HG02678 (cell line): Measurements from ENCODE around the gene INPP5A.

Source experiments
- ATAC-seq: cut with Tn5 transposase; IDR thresholded peaks from one replicate; pipeline ENCODE4 v1.9.1; 2021; ENCODE audit warnings: mild to moderate bottlenecking, moderate library complexity; ENCODE audit not compliant: unreplicated experiment

The INPP5A gene

DNA sequence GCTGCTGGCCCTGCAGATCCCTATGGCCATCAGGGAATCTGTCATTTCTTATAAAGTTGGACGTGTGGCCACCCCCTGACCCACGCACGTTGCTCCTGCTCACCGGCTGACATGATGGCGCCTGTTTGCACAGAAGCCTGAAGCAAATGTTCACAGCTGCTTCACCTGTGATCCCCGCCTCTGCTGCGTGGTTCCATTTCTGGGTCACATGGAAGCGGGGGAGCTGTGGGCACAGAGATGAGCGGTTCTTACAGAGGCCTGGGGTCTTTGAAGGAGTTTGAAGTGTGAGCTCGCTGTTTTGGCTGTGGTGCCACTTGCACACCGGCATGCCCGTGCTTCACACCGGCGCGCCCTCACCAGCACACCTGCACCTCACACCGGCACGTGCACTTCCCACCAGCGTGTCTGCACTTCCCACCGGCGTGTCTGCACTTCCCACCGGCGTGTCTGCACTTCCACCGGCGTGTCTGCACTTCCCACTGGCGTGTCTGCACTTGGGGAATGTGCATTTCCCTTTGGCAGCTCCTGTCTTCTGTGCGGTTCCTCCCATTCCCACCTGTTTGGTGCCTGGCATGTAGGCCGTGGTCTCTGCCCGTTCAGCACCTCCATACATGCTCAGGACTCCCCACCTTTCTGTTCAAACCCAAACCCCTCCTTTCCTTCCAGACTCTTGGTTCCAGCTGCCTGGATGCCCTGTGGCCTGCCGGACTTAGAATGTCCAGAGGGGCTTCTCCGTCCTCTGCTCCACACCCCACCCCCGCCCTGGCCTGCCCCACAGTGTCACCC lies 86.7 kb downstream of the INPP5A start:
- ATAC-seq = no peak

DNA sequence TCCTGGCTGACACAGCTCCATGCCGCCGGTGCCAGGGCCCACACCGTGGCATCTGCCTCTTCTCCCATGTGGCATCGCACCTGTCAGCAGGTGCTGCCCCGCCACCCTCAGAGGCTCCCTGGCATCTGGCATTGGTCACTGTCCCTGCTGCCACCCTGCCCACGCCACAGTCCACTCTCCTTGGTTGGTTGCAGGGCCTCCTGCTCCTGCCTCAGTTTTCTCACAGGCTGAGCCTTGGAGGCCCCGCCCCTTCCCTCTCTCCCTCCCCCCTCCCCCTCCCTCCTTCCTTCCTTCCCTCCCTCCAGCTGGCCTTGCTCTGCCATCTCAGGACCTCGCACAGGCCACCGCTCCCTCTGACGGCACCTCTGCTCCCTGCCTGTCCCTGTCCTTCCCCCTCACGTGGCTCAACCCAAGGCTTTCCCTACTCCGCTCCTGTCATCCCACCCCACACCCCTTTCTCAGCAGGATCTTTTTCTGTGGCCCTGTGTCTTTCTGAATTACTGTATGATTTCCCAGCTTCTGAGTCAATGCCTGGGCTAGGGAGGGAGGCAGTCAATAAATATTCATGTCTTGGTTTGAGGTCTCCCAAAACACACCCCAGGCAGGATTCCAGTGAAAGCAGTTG lies 87.4 kb downstream of the INPP5A start:
- ATAC-seq = no peak

DNA sequence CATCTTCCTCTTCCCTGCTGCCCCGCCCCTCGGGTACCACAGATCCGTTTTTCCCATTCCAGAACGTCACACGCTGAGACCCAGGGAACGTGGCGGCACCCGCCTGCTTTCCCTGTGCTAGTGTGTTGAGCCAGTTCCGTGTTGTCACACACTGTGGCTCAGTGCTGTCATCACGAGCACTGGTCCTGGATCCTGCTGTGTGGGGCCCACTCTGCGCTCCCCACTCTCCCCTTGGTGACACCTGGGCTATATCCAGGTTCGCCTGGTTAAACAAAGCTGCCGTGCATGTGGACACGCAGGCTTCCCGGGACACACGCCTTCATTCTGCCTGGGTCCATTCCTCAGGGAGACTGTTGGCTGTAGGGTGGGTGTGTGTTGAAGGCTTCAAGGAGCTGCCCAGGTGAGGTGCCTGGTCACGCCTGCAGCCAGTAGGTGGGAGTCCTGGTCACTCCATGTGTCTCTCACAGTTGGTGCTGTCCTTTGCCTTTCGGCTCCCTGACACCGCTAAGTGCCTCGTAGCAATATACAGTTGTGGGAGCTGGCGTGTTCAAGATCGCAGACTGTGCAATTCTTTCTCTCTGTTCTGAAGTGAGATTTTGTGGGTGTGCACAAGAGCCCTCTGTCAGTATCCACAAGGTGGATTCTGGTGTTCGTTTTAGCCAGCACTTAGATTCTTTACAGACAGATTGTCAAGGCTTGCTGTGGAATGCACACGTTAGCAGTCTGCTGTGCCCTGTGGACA lies 88.6 kb downstream of the INPP5A start:
- no peak for ATAC-seq

DNA sequence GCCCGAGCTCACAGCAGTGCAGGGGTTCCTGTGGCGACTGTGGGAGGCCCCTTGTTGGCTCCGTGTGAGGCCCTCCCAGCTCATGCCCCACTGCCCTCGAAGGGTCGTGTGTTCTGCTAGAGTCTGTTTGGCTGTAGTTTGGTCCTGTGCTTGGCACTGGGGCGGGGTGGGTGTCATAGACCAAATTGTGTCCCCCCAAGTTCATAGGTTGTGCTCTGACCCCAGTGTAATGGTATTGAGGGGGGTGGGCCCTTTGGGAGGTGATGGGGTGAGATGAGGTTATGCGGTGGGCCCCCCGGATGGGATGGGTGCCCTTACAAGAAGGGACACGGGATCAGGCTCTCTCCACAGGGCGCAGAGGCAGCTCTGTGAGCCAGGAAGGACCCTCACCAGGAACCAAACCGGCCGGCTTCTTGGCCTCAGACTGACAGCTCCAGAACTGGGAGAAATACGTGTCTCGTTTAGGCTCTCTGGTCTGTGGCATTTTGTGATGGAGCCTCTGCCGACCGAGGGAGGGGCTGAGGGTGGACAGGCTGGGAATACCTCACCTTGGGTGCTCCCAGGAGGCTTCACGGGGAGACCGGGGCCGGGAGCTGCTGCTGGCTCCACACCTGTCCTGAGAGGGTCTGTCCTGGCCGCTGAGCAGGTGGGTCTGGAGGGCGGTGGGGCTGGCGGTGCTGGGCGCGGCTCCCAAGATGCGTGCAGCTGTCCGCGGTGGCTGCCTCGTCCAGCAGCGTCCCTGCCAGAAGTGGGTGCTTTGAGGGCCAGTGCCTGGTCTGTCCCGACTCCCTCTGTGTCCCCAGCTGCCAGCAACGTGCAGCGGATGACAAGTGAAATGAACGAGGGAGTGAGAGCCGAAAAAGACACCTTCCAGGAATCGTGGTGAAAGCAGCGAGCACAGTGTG lies 89.4 kb downstream of the INPP5A start:
- no peak for ATAC-seq

DNA sequence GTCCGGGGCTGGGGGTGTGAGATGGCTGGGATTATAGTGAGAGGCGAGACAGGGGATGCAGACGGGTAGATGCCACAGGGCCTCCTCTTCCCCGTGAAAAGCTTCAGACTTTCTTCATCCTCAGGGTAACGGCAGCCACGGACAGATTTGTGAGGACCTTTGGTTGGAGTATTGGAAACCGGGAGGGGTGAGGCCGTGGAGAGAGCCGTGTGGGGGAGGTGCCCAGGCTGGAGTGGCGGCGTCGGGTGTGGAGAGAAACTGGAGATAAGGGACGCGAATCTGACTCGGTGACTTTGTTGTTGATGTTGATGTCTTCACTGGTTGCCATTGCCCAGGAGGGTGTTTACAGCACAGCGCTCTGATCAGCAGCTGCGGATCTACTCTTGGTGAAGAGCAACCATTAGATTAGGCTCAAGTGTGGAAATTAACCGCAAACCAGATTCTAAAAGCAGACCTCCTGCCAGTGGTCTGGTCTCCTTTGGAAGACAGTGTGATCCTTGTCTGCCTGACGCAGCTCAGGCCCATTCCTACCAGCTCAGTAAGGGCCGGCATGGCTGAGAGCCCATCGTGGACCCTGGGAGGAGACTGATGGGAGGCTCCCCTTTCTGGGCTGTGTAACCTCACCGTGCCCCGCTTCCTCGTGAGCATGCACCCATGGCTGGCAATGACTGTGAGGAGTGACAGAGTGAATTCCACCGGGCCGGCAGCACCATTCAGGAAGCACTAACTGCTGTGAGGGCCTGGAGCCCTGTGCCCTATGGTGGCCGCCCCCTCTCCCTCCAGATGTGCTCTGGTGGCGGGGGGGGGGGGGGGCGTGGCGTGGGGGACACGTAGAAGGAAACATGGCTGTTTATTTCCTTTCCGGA lies 90.3 kb downstream of the INPP5A start:
- ATAC-seq = no peak

DNA sequence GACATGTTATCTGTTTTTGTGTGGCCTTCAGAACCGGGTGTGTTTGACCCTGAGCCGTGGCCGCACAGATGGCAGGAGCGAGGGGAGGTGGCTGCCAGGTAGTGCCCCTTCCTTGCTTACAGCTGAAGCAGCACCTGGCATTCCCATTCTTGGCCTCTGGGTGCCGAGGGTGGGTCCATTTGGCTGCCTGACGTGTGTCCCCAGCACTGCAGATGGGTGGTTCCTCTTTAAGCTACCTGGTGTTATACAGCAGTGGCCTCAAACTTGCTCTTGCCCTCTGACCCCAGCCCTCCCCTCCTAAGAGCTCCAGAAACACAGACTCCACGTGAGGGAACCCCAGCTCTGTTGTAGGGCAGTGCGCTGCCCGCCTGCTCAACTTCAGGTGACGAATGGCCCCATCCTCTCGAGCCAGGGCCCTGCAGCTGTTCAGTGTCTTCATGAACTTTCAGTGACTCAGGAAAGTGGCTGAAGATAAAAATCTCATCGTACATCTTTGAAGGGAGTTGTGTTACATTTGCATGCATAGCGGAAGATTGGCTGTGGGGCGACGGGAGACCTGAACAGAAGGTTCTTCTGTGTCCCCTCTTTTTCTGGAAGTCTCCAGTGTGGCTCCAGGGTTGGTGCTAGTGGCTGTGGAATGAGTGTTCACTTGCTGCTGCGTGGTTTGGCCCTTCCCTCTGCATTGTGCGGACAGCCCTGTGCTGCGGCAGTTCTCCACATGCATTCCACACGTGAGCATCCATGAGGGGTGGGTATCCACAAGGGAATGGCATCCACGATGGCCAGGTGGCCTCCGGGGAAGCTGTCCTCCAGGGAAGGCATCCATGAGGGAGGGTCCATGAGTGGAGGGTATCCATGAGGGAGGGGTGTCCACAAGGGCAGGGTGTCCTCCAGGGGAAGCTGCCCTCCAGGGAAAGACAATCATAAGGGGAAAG lies 91.6 kb downstream of the INPP5A start:
- no peak for ATAC-seq

DNA sequence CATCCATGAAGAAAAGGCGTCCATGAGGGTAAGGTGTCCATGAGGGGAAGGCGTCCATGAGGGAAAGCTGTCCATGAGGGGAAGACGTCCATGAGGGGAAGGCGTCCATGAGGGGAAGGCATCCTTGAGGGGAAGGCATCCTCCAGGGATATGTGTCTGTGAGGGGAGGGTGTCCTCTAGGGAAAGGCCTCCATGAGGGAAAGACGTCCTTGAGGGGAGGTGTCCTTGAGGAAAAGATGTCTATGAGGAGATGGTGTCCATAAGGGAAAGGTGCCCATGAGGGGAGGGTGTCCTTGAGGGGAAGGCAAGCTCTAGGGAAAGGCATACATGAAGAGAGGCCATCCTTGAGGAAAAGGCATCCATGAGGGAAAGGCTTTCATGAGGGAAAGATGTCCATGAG lies 92.6 kb downstream of the INPP5A start:
- ATAC-seq = no peak

DNA sequence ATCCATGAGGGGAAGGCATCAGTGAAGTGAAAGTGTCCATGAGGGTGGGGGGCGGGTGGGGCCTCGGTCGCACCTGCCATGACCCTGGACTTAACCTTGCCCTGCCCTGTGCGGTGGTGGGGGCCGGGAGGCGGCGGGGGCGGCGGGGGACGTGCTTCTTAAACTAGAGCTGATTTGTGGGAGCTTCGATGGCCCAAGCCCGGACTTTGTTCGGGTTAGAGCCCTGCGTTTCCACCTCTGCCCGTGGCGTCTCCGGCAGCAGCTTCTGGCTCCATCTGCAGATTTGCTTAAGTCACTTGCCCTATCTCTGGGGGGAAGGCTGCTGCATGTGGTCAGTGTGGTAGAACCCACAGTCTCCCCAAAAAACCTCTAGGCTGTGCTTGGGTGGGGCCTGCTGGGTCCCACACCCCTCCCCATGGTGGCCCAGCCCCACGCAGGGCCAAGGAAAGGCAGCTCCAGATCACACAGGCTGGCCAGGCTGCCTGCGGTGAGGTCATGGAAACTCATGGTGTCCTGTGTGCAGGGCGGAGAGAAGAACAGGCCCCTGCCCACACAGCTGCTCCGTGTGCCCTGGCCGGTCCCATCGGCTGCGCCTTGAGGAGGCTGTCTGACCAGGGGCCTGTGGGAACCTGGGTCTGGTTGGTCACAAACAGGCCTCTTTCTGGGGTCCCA lies 93.2 kb downstream of the INPP5A start:
- ATAC-seq = no peak

DNA sequence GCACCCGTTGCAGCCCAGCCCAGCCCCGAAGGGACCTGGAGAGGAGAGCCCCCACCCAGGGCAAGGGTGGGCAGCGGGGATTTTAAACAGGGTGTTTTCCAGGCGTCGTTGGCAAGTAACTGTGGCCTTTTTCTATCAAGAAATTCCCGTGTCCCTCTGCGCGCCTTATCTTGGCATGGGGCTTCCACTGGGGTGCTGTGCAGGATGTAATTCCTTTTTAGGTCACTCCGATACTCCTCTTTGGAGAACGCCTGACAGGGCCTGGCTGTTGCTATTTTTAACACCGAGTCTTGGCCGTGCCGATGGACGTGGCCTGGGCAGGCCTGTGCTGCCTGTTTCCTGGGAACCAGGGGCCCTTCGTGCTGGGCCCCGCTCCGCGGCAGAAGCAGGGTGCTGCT lies 93.8 kb downstream of the INPP5A start:
- ATAC-seq = no peak

DNA sequence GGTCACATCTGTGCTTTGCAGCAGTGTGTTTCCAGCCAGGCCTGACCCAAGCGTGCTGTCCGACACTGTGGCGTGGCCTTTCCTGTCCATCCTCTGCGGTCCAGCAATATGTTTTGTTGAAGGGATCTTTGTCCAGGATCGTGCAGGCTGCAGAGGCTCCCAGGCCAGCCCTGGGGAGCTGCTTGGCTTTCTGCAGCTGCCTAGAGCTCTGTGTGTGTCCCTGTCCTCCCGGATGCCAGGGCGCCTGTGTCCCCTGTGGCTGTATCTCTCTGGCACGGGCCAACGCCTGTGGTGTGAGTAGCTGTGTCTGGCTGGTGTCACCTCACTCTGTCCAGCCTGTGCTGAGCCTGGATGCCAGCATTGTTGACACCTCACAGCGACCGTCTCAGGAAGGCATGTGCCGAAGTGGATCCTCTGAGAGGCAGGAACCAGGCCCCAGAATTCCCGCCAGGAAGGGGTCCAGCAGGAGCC lies 94.5 kb downstream of the INPP5A start:
- ATAC-seq = no peak

DNA sequence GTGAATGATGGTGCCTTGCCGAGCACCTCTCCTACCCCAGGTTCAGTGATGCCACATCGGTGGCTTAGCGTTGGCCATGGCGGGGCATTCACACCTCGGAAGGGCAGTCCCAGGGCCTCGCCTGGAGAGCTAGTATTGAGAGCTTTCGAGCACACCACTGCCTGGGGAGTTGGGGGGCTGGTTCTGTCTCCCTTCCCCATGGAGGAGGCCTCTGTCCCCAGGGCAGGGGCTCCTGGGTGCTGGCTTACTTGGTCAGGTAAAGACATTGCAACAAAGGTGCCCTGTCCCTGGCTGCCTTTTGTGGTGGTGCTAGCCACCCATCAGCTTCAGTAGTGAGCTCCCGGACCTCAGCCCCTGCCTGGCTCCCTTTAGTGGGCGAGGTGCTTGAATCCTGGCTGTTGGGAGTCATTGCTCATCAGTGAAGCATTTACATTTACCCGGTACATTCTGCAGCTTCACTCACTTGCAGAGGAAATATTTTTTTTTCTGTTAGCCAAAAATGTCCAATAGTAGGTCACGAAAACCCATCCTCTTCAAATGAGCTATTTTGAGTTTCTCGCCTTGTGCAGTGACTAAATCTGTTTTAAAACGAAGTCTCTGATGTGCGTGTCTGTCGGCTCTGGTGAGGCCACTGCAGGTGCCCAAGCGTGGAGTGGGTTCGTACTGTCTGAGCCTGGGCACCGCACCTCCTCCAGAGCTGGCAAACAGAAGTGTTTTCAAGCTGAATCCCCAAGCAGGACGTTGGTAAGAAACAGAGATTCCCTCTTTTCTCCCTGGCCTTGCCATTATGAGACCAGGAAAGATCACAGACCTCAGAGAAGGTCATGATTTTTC lies 95.5 kb downstream of the INPP5A start:
- no peak for ATAC-seq

DNA sequence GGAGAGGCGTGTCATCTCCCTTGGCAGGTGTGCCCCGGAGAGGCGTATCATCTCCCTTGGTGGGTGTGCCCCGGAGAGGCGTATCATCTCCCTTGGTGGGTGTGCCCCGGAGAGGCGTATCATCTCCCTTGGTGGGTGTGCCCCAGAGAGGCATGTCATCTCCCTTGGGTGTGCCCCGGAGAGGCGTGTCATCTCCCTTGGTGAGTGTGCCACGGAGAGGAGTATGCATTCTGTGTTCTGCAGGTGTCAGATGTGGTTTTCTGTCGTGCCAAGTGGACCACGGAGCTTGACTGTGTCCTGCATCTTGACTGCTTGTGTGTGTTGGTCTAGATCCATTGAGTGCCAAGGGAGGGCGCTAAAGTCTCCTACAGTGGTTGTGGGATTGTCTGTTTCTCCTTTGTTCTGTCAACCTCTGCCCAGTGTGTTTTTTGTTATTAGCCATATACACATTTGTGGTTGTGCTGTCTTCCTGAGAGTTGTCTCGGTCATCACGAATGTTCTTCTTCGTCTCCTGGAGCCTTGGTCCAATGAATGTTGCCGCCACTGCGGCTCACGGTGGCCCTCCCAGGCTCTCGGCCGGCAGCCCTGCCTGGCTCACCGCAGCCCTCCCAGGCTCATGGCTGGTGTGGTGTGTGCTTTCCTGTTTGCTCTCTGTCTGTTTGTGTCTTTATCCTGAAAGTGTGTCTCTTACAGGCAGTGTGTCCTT lies 96.8 kb downstream of the INPP5A start:
- ATAC-seq = no peak

DNA sequence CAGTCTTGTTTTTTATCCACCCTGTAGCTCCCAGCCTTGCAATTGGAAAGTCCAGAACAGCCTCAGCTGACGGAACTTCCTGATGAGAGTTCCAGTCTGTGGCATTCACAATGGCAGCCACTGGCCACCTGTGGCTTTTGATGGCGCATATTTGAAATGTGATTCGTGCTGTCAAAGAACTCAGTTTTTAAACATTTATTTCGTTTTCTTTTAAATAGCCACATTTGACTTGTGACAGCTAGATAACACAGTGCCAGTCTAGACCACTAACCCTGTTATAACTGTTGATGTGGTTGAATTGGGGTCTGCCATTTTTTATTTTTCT lies 97.3 kb downstream of the INPP5A start:
- ATAC-seq = no peak

DNA sequence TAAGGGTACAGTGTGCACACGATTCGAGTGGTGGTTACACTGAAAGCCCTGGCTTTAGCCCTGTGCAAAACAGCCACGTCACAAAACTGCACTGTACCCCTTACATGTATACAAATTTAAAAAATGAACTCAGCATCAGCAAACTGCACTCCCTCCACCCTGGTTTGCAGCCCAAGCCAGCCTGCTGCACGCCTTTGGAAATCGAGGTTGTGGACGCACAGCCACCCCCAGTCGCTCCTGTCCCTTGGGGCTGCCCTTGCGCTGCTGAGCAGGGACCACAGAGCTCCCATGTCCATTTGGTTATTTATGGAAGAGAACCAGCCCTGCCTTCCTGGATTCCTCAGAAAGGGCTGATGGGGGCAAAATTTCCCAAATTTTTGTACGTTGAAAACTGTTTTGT lies 98.8 kb downstream of the INPP5A start:
- no peak for ATAC-seq

DNA sequence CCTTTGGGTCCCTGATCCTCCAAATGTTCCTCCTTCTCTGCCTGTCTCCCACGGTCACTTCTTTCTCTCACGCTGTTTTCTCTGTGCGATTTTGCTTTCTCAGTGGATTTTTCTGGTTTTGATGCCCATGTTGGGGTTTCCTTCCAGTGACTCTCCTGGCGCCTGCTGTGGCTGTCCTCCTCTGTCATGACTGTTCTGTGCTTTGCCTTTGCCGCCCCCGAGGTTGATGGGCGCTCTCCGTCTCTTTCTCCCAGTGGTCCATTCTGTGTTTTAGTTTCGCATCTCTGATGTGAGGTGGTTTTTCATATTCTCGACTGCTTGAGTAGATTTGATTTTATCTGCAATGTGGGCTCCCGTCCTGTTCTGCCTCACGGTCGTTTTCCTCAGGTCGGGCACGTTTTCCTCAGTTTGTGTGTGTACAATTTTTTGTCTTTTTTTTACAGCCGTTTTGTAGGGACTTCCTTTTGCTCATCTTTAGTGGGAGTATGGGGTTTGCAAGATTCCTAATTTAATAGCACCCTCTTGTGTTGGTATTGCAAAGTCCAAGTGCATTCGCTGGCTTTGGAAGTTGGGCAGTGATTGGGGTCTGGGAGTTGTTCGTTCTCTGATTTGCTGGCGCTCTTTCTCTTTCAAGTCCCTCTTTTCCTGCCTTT lies 100.0 kb downstream of the INPP5A start:
- peak; percentile 52 for ATAC-seq

DNA sequence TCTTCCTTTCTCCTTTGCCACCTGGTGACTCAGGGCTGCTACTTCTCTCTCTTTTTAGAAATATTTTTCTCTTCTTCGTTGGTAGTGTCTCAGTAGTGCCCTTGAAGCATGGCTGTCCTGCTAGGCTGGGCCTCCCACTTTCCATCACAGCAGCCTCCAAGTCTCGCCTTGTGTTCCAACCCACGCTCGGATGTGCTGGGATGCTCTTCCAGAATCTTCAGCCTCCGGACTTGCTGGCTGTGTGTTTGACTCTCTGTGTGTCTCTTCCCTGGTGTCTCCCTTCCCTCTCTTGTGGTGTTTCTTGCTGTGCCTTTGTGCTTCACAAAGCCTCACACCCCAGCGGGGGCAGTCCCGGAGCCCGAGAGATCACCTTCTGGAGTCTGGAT lies 100.5 kb downstream of the INPP5A start:
- ATAC-seq = no peak
